ENCODE measurements around the gene PRDX5. TPM values are rescaled to one million over a fixed set of nuclear protein-coding genes. Genes with fewer than 3 reads are reported as not detected.

PRDX5 gene
- total and polyA plus RNA-seq, 10 of the 15 experiments (the other 5 are each of a cell fraction or from before 2014, with no cell fraction given): 95.7 to 406 (median 240) TPM

DNA sequence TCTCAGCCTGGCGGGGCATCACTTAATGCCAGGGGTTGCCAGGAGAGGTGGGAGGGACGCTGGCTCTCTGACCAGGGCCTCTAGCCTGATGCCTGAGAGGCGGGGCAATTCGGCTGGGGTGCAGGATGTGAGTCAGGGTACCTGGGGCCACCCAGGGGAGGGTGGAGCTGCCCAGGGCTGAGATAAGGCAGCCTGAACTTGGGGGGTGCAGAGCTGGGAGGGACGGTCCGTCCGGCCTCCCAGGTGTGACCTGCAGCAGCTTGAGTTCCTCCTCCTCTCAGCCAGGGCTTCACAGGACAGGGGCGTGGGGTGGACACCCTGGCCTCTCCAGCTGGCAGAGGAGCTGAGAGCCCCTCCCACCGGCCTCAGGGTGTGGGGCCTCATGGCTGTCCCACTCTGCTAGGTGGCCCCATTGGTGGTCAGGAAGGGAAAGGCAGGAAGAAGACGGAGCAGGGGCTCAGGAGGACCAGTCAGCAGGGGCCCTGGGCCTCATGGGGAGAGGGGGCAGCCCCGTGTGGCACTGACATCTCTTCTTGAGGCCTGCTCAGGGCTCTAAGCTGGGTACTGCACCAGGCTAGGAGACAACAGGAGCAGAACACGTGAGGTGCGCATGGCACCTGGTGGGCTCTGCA lies 40.1 kb downstream of the PRDX5 start:
- BruUV-seq (replicated peaks): no TSS peak
- TF ChIP-seq POLR2AphosphoS5 (IDR thresholded peaks at IDR 0.05; ENCODE audit: low read length) (no peak), NBN (IDR thresholded peaks at IDR 0.05) (no peak), ZNF274 (IDR thresholded peaks at IDR 0.05; ENCODE audit: insufficient read depth, insufficient read length) (no peak), TBL1XR1 (IDR thresholded peaks at IDR 0.05; ENCODE audit: low read depth, low read length) (no peak), ZNF207 (IDR thresholded peaks at IDR 0.05; ENCODE audit: borderline replicate concordance) (no peak), ZBTB4 (CRISPR knock-in tag; IDR thresholded peaks at IDR 0.05) (no peak), RUNX3 (IDR thresholded peaks at IDR 0.05; ENCODE audit: low read length) (no peak), POU2F2 (IDR thresholded peaks at IDR 0.05; ENCODE audit: borderline replicate concordance, low read depth, low read length) (no peak), BRCA1 (IDR thresholded peaks at IDR 0.05; ENCODE audit: low read depth, low read length) (no peak), NRF1 (conservative IDR thresholded peaks at IDR 0.05; ENCODE audit: low read depth, low read length) (no peak), EED (IDR thresholded peaks at IDR 0.05; ENCODE audit: low read depth) (no peak), HDAC2 (IDR thresholded peaks at IDR 0.05) (no peak), ZNF217 (IDR thresholded peaks at IDR 0.05) (no peak), REST (IDR thresholded peaks at IDR 0.05; ENCODE audit: low read depth, low read length) (no peak), TCF3 (IDR thresholded peaks at IDR 0.05; ENCODE audit: borderline replicate concordance, insufficient read depth, low read depth, low read length) (no peak), RFX5 (IDR thresholded peaks at IDR 0.05; ENCODE audit: low read depth, low read length) (no peak)
- TF ChIP-seq, protein P1, sequence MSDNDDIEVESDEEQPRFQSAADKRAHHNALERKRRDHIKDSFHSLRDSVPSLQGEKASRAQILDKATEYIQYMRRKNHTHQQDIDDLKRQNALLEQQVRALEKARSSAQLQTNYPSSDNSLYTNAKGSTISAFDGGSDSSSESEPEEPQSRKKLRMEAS (IDR thresholded peaks at IDR 0.05; ENCODE audit: low read depth, low read length): no peak

More for the DNA sequence above, 40.1 kb downstream of the PRDX5 start:
- no peak overlapping the region for H3K27ac ChIP-seq (ENCODE audit: control insufficient read depth, insufficient read depth)
- H3K9me3 ChIP-seq (replicated peaks; ENCODE audit: control insufficient read depth, insufficient read depth, low read length): no peaks in the 10 kb centered on the region; the same call in 2 of the 3 replicates
- H3K4me2 ChIP-seq (ENCODE audit: control insufficient read depth, insufficient read depth): peak overlapping the region; percentile 96
- peak overlapping the region; percentile 69; the same call in 1 of the 2 replicates for H3K4me3 ChIP-seq
- H3K9ac ChIP-seq (ENCODE audit: control insufficient read depth, insufficient read depth, low read length): peak overlapping the region; percentile 82
- peaks cover 21% of the 10 kb centered on the region for H3K79me2 ChIP-seq (ENCODE audit: control insufficient read depth, insufficient read depth, low read length)
- WGBS (ENCODE audit: insufficient coverage, insufficient replicate concordance, low lambda C conversion rate, missing lambda C conversion rate): 59% methylated on average over 10 of the region's 13 CpGs
- intact Hi-C loops (cut with micrococcal nuclease; ENCODE audit: unreplicated experiment) (loop anchor here (5.0 kb wide), 2 partner anchors 41 to 89 kb away; partner anchors contain the start of genes PRDX5 and TRMT112), in situ Hi-C loops (cut with MboI) (no loop called here)
- ChIA-PET POLR2A (interaction anchor here (0.9 to 1.8 kb wide), 2 partner anchors 40 to 442 kb away, joined by 3 to 5 read pairs; partner anchors contain the start of genes PRDX5 and TRMT112), RAD21 (ENCODE audit: unreplicated experiment) (interaction anchor here (1.1 to 9.7 kb wide), 2 partner anchors 20 to 40 kb away, joined by 3 to 176 read pairs; partner anchors contain the start of genes PRDX5 and TRMT112), SMC1A (ENCODE audit: uncharacterized antibody, unreplicated experiment) (interaction anchor here (1.0 kb wide), 1 partner anchor 40 kb away, joined by 3 read pairs; the partner anchor contains the start of genes PRDX5 and TRMT112), CTCF (interaction anchor here (1.6 to 3.5 kb wide), 3 partner anchors 22 to 86 kb away, joined by 4 to 100 read pairs (median 31); partner anchors contain the start of genes CCDC88B, PRDX5 and TRMT112)
- FAIRE-seq (no peak), DNase-seq (ENCODE audit: low read depth, low spot score) (no peak), ATAC-seq (no peak)
- no peaks in the 10 kb centered on the region for H4K20me1 ChIP-seq (ENCODE audit: control insufficient read depth, insufficient read depth)
- peaks cover 7 to 8% of the 10 kb centered on the region in 2 experiments; a peak in 3 of 4 replicates for H3K36me3 ChIP-seq (ENCODE audit: control insufficient read depth in 2 of 2, insufficient read depth in 2 of 2, low read length in 1 of 2)
- H3K4me1 ChIP-seq (ENCODE audit: control insufficient read depth, insufficient read depth, low read length): peaks cover 36% of the 10 kb centered on the region
- H3K27me3 ChIP-seq (replicated peaks in 1 of 2; ENCODE audit: control insufficient read depth in 2 of 2, insufficient read depth in 2 of 2, low read length in 1 of 2): no peaks in the 10 kb centered on the region
- H2AFZ ChIP-seq (ENCODE audit: control insufficient read depth, low read depth, low read length): no peak overlapping the region

Measured in GM12878 (cell line).